DND-41 (cell line): ENCODE data around the gene LRP5.
A peak's percentile ranks its signal among the peaks of the same experiment; 100 is the strongest.

Source experiments
- ATAC-seq: fragments of 200-7000 bp; cut with Tn5 transposase; 3 replicates; pipeline ENCODE4 v1.9.1; 2021; ENCODE audit warnings: low read depth; ENCODE audit not compliant: insufficient read depth
- DNase-seq: peaks from one replicate; pipeline ENCODE4 v3.0.0-alpha.2; 2020
- H2AFZ ChIP-seq: 2 replicates; pipeline ENCODE4 v1.6.0; 2012; ENCODE audit warnings: low read depth, low read length
- H3K27ac ChIP-seq: 2 replicates; pipeline ENCODE4 v1.5.1; 2012; ENCODE audit warnings: low read length, inconsistent platforms
- H3K27me3 ChIP-seq: fragments of 200-600 bp; sonication (generic); 2 replicates; pipeline ENCODE4 v1.6.0; 2012; ENCODE audit warnings: low read length, mild to moderate bottlenecking, inconsistent platforms; ENCODE audit not compliant: insufficient read depth, poor library complexity
- H3K36me3 ChIP-seq: 2 replicates; pipeline ENCODE4 v1.5.1; 2012; ENCODE audit warnings: low read length, inconsistent platforms; ENCODE audit not compliant: insufficient read depth
- H3K4me1 ChIP-seq: 2 replicates; pipeline ENCODE4 v1.5.1; 2012; ENCODE audit warnings: mild to moderate bottlenecking, low read length; ENCODE audit not compliant: insufficient read depth
- H3K4me2 ChIP-seq: 2 replicates; pipeline ENCODE4 v1.6.0; 2012; ENCODE audit warnings: mild to moderate bottlenecking, moderate library complexity, low read length, inconsistent platforms; ENCODE audit not compliant: insufficient read depth
- H3K4me3 ChIP-seq, 2 experiments: fragments of 200-600 bp in 1 of 2; shearing (Covaris generic) in 1 of 2; 2 replicates each; pipeline ENCODE4 v1.5.1; 2012 to 2016; ENCODE audit warnings: inconsistent platforms in 2 of 2, low read length in 2 of 2, mild to moderate bottlenecking in 2 of 2, low read depth in 1 of 2, moderate library complexity in 1 of 2
- H3K79me2 ChIP-seq: 2 replicates; pipeline ENCODE4 v1.6.0; 2012; ENCODE audit warnings: low read length, inconsistent platforms; ENCODE audit not compliant: insufficient read depth
- H3K9ac ChIP-seq: 2 replicates; pipeline ENCODE4 v1.6.0; 2012; ENCODE audit warnings: low read depth, mild to moderate bottlenecking, inconsistent platforms, low read length, moderate library complexity
- H3K9me3 ChIP-seq: 2 replicates; pipeline ENCODE4 v1.5.1; 2012; ENCODE audit warnings: low read length, moderate library complexity, mild to moderate bottlenecking, inconsistent platforms; ENCODE audit not compliant: insufficient read depth, severe bottlenecking
- H4K20me1 ChIP-seq: 2 replicates; pipeline ENCODE4 v1.6.0; 2012; ENCODE audit warnings: low read length; ENCODE audit not compliant: insufficient read depth
- CTCF ChIP-seq: IDR thresholded peaks from 2 replicates; pipeline ENCODE4 v1.5.1; 2012; ENCODE audit warnings: borderline replicate concordance, low read length, moderate library complexity, mild to moderate bottlenecking; ENCODE audit not compliant: poor library complexity, severe bottlenecking; ENCODE audit errors: extremely low read depth
- EZH2 ChIP-seq: IDR thresholded peaks from 3 replicates; pipeline ENCODE4 v1.6.1; 2012; ENCODE audit warnings: borderline replicate concordance, low read depth, mild to moderate bottlenecking, moderate library complexity, low read length, inconsistent platforms; ENCODE audit not compliant: severe bottlenecking

The LRP5 gene

DNA sequence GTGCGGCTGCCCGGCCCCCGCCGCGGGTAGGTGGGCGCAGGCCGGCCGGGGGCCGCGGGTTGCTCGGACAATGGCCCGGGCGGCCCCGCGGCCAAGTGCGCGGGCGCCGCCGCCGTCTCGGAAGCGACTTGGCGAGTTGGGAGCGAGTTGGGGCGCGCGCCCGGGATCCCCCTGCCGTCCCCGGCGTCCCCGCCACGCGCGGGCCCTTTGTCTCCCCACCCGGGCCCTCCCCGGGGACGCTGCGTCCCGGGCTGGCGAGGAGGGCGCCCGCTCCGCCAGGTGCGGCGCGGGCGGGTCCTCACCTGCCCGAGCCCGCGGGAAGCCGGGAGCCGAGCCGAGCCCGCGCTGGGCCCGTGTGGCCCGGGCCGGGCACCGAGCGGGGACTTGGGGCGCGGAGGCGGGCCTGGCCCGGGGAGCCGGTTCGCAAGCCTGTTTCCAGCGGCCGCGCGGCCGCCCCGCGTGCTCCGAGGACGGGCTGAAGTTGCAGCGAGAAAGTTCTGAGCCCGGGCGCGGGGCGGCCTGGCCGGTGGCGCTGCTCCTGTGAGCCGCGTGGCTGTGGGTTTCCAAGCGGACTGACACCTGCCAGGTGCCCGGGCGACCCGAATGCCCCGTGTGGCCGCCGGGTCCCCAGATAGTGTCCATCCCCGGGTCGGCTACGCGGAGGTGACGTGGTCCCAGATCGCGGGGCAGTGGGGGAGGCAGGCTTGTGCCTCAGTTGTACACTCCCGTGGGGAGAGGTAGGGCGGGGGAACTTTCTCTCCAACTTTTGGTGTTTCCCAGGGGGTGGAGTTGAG is 586 bp downstream of the LRP5 start:
- H3K27ac ChIP-seq: peak overlapping the region; percentile 50
- H3K9ac ChIP-seq: peak overlapping the region; percentile 60
- no peaks in the 10 kb centered on the region for H3K9me3 ChIP-seq
- TF ChIP-seq CTCF (no peak), EZH2 (peak; percentile 39)
- peak overlapping the region; percentile 44 to 67; a peak in 3 of 4 replicates for H3K4me3 ChIP-seq
- no peaks in the 10 kb centered on the region for H3K36me3 ChIP-seq
- peak overlapping the region; percentile 86 for H3K4me2 ChIP-seq
- peak; percentile 40 for ATAC-seq
- peaks cover 34% of the 10 kb centered on the region for H4K20me1 ChIP-seq
- peaks cover 40% of the 10 kb centered on the region for H3K79me2 ChIP-seq
- no peaks in the 10 kb centered on the region for H3K27me3 ChIP-seq
- DNase-seq: no peak
- peaks cover 29% of the 10 kb centered on the region for H3K4me1 ChIP-seq
- peak overlapping the region; percentile 57 for H2AFZ ChIP-seq

GRCh38 chr11:68313574-68314202 is 1.3 kb downstream of the LRP5 start:
- Histone ChIP-seq H2AFZ (peak overlapping the region; percentile 57), H3K9ac (peak overlapping the region; percentile 60), H3K4me2 (peak overlapping the region; percentile 86), H3K36me3 (no peaks in the 10 kb centered on the region), H3K4me3 (peak overlapping the region; percentile 44 to 67; a peak in 3 of 4 replicates), H3K9me3 (no peaks in the 10 kb centered on the region), H3K4me1 (peaks cover 29% of the 10 kb centered on the region), H3K27me3 (no peaks in the 10 kb centered on the region), H3K27ac (peak overlapping the region; percentile 50), H4K20me1 (peaks cover 34% of the 10 kb centered on the region), H3K79me2 (peaks cover 40% of the 10 kb centered on the region)
- DNase-seq (peak; percentile 49), ATAC-seq (peak; percentile 54)
- TF ChIP-seq EZH2 (no peak), CTCF (no peak)

DNA sequence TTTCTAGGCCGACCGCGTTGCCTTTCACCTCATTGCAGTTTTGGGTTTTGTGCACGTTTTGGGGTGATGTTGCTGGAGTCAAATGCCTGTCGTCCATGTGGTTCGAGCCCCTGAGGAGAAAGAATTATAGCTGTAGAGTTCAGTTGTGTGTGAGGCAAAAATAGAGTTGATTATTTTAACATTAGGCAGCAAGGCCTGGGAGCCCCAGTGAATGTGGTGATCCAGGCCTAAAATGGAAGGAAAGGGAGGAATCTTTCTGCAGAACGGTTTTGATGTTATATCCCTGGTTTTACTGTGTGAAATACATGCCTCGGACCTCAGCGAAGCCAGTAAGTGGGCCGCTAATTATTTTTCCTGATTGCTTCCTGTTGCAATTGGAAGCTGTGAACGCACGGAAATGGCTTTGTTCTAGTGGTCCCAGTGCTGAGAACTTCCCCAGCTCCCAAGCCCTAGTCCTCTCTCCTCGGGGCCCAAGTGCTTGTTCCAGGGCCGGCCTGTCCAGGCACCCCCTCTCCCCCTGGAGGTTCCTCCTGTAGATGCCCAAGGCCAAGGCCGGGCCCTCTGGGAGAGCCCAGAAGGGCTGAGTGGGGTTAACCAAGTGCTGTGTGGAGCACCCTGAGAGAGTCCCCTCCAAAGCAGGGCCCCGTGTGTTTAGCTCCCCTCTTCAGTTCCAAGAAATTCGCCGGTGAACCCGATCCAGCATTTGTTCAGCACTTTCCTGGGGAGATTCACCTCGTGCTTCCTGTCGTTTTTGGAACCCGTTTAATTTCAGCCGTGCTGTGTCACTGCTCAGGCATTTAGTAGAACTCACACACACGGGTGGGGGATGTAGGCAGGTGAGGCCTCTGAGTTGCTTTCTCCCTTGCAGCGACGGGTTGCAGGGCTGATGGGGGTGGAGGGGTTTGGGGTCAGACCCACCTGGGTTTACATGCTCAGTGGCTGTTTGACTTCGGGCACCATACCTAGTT is 2.1 kb downstream of the LRP5 start:
- Histone ChIP-seq H3K4me2 (peak overlapping the region; percentile 86), H3K36me3 (no peaks in the 10 kb centered on the region), H3K4me1 (peaks cover 29% of the 10 kb centered on the region), H3K9me3 (no peaks in the 10 kb centered on the region), H3K9ac (peak overlapping the region; percentile 60), H3K79me2 (peaks cover 41% of the 10 kb centered on the region), H4K20me1 (peaks cover 34% of the 10 kb centered on the region), H2AFZ (no peak overlapping the region), H3K27me3 (no peaks in the 10 kb centered on the region), H3K4me3 (peak overlapping the region; percentile 44 to 67; a peak in 2 of 4 replicates), H3K27ac (peak overlapping the region; percentile 50; the same call in 1 of the 2 replicates)
- DNase-seq (no peak), ATAC-seq (no peak)
- TF ChIP-seq EZH2 (no peak), CTCF (no peak)
